Loucy (cell line): ENCODE results near the gene RCAN3.
A peak's percentile ranks its signal among the peaks of the same experiment; 100 is the strongest.

Source experiments
- H2AFZ ChIP-seq: fragments of 200-600 bp; sonication (generic); 2 replicates; pipeline ENCODE4 v1.6.0; 2016; ENCODE audit warnings: antibody characterized with exemption, mild to moderate bottlenecking, low read length, moderate library complexity
- H3F3A ChIP-seq: fragments of 200-600 bp; 2 replicates; pipeline ENCODE4 v1.6.0; 2016; ENCODE audit warnings: antibody characterized with exemption, low read depth, mild to moderate bottlenecking
- H3K27me3 ChIP-seq: fragments of 200-600 bp; sonication (generic); 2 replicates; pipeline ENCODE4 v1.6.1; 2014; ENCODE audit warnings: low read length, mild to moderate bottlenecking; ENCODE audit not compliant: insufficient read depth, poor library complexity, severe bottlenecking
- H3K36me3 ChIP-seq: fragments of 200-600 bp; sonication (generic); 2 replicates; pipeline ENCODE4 v1.6.1; 2016; ENCODE audit warnings: low read length; ENCODE audit not compliant: insufficient read depth
- H3K4me1 ChIP-seq: fragments of 200-600 bp; sonication (generic); 2 replicates; pipeline ENCODE4 v1.5.1; 2014; ENCODE audit warnings: low read length, mild to moderate bottlenecking; ENCODE audit not compliant: insufficient read depth, poor library complexity, severe bottlenecking
- H3K4me2 ChIP-seq: fragments of 200-600 bp; sonication (generic); 2 replicates; pipeline ENCODE4 v1.6.0; 2014; ENCODE audit warnings: antibody characterized with exemption, low read length, low read depth, mild to moderate bottlenecking; ENCODE audit not compliant: poor library complexity, severe bottlenecking
- H3K4me3 ChIP-seq: fragments of 200-600 bp; sonication (generic); 2 replicates; pipeline ENCODE4 v1.5.1; 2014; ENCODE audit warnings: low read length, mild to moderate bottlenecking, mixed read lengths; ENCODE audit not compliant: poor library complexity, severe bottlenecking
- H3K79me2 ChIP-seq: fragments of 200-600 bp; sonication (generic); 2 replicates; pipeline ENCODE4 v1.6.1; 2014; ENCODE audit warnings: low read length; ENCODE audit not compliant: insufficient read depth
- H3K9ac ChIP-seq: fragments of 200-600 bp; sonication (generic); 2 replicates; pipeline ENCODE4 v1.6.0; 2014; ENCODE audit warnings: mild to moderate bottlenecking, low read depth, low read length, moderate library complexity; ENCODE audit not compliant: poor library complexity, severe bottlenecking
- H3K9me2 ChIP-seq: fragments of 200-600 bp; sonication (generic); replicated peaks from 2 replicates; pipeline ENCODE4 v1.6.1; 2016; ENCODE audit warnings: low read depth, low read length, mixed read lengths
- H3K9me3 ChIP-seq: fragments of 200-600 bp; sonication (generic); 2 replicates; pipeline ENCODE4 v1.6.1; 2014; ENCODE audit warnings: mild to moderate bottlenecking, antibody characterized with exemption, low read length, low read depth; ENCODE audit not compliant: insufficient read depth
- H4K20me1 ChIP-seq: fragments of 200-600 bp; sonication (generic); 2 replicates; pipeline ENCODE4 v1.6.0; 2014; ENCODE audit warnings: antibody characterized with exemption, low read length, mild to moderate bottlenecking; ENCODE audit not compliant: insufficient read depth, poor library complexity, severe bottlenecking
- EZH2phosphoT487 ChIP-seq: fragments of 200-600 bp; IDR thresholded peaks from 2 replicates; pipeline ENCODE4 v1.6.1; 2018; ENCODE audit warnings: antibody characterized with exemption, mild to moderate bottlenecking, moderate library complexity, borderline replicate concordance
- TF ChIP-seq, protein P1 (sequence below): fragments of 200-600 bp; sonication (generic); conservative IDR thresholded peaks from 2 replicates; pipeline ENCODE4 v1.5.1; 2014; ENCODE audit warnings: mild to moderate bottlenecking, antibody characterized with exemption, low read length

RCAN3 gene

DNA sequence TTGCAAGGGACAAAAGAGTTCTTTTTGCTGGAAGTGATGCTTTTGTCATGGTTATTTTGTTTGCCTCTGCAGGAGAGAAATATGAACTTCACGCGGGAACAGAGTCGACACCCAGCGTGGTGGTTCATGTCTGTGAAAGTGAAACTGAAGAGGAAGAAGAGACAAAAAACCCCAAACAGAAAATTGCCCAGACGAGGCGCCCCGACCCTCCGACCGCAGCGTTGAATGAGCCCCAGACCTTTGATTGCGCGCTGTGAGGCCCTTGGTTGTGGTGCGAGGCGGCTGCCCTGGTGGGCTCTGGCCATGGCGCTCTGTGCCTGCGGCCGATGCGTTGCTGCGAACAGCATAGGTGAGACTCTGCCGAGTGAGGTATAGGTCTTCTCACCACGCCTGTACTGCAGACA, 32.4 kb downstream of the RCAN3 start:
- no peak for TF ChIP-seq EZH2phosphoT487
- TF ChIP-seq, protein P1, sequence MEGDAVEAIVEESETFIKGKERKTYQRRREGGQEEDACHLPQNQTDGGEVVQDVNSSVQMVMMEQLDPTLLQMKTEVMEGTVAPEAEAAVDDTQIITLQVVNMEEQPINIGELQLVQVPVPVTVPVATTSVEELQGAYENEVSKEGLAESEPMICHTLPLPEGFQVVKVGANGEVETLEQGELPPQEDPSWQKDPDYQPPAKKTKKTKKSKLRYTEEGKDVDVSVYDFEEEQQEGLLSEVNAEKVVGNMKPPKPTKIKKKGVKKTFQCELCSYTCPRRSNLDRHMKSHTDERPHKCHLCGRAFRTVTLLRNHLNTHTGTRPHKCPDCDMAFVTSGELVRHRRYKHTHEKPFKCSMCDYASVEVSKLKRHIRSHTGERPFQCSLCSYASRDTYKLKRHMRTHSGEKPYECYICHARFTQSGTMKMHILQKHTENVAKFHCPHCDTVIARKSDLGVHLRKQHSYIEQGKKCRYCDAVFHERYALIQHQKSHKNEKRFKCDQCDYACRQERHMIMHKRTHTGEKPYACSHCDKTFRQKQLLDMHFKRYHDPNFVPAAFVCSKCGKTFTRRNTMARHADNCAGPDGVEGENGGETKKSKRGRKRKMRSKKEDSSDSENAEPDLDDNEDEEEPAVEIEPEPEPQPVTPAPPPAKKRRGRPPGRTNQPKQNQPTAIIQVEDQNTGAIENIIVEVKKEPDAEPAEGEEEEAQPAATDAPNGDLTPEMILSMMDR = no peak
- H3K27me3 ChIP-seq = no peaks in the 10 kb centered on the region
- H3K79me2 ChIP-seq = no peaks in the 10 kb centered on the region; the same call in 1 of the 2 replicates
- H3K4me1 ChIP-seq = peaks cover 35% of the 10 kb centered on the region
- H3K9me2 ChIP-seq = no peaks in the 10 kb centered on the region
- peak overlapping the region; percentile 78 for H2AFZ ChIP-seq
- peaks cover 4% of the 10 kb centered on the region; the same call in 1 of the 2 replicates for H3K36me3 ChIP-seq
- H4K20me1 ChIP-seq = no peaks in the 10 kb centered on the region
- peak overlapping the region; percentile 70 for H3K9ac ChIP-seq
- peak overlapping the region; percentile 70 for H3K4me3 ChIP-seq
- peaks cover 13% of the 10 kb centered on the region for H3F3A ChIP-seq
- H3K4me2 ChIP-seq = peak overlapping the region; percentile 75
- H3K9me3 ChIP-seq = no peaks in the 10 kb centered on the region

DNA sequence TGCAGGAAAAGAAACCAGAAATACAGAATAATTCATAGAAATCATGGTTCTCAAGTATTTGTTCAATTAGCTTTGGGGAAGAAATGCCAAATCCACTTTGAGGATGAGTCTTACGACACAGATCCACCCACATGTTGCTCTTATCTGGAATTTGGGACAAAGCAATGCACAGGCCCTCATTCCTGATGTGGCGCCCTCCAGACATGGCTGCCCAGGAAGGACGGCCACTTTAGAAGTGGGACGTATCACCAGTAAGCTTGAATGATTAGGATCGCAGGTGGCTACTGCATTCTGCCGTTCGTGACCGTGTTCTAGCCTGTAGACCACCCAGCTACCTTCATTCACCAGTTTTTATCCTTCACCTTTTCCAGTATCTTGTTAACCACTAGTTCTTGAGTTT, 33.1 kb downstream of the RCAN3 start:
- H3K27me3 ChIP-seq = no peaks in the 10 kb centered on the region
- H3K36me3 ChIP-seq = peaks cover 4% of the 10 kb centered on the region; the same call in 1 of the 2 replicates
- peaks cover 13% of the 10 kb centered on the region for H3F3A ChIP-seq
- H4K20me1 ChIP-seq = no peaks in the 10 kb centered on the region
- peak overlapping the region; percentile 68; the same call in 1 of the 2 replicates for H2AFZ ChIP-seq
- peak overlapping the region; percentile 70 for H3K4me3 ChIP-seq
- H3K4me2 ChIP-seq = peak overlapping the region; percentile 75
- no peaks in the 10 kb centered on the region for H3K9me3 ChIP-seq
- no peaks in the 10 kb centered on the region; the same call in 1 of the 2 replicates for H3K79me2 ChIP-seq
- H3K4me1 ChIP-seq = peaks cover 42% of the 10 kb centered on the region
- no peaks in the 10 kb centered on the region for H3K9me2 ChIP-seq
- peak overlapping the region; percentile 70 for H3K9ac ChIP-seq
- TF ChIP-seq, protein P1 = no peak
- TF ChIP-seq EZH2phosphoT487 = no peak

DNA sequence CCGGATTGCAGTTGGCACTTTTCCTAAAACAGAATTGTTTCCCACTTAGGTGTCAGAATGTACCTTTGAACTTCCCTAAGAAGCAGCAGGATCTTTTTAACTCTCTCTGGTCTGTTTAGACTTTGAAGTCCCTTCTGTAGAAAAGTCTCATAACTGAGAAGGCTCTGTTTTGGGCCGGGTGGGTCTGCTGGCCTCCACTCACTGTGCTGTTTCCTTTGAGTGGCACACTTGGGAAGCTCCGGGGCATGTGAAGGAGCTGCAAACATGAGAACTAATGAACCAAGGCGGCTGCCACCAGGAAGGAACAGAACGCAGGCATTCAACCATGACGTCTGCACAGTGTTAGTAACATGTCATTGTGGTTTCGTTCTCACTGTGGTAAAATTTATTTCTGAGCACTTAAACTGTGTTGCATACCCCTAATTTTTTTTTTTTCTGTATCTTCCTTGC, 33.8 kb downstream of the RCAN3 start:
- peaks cover 49% of the 10 kb centered on the region for H3K4me1 ChIP-seq
- H3K9me3 ChIP-seq = no peaks in the 10 kb centered on the region
- no peaks in the 10 kb centered on the region for H4K20me1 ChIP-seq
- H3K27me3 ChIP-seq = no peaks in the 10 kb centered on the region
- peak overlapping the region; percentile 68 for H2AFZ ChIP-seq
- H3F3A ChIP-seq = peaks cover 13% of the 10 kb centered on the region
- no peaks in the 10 kb centered on the region; the same call in 1 of the 2 replicates for H3K79me2 ChIP-seq
- H3K9me2 ChIP-seq = no peaks in the 10 kb centered on the region
- H3K4me2 ChIP-seq = peak overlapping the region; percentile 75
- TF ChIP-seq, protein P1 = no peak
- TF ChIP-seq EZH2phosphoT487 = no peak
- H3K36me3 ChIP-seq = peaks cover 4% of the 10 kb centered on the region; the same call in 1 of the 2 replicates
- peak overlapping the region; percentile 70 for H3K9ac ChIP-seq
- peak overlapping the region; percentile 70 for H3K4me3 ChIP-seq
